ENCODE data around the gene ZNF148.
A peak's percentile ranks its signal among the peaks of the same experiment; 100 is the strongest.
"Not testable (repeated sequence)": the region's sequence is repeated elsewhere in the genome, so short reads cannot be mapped to it uniquely, and the experiment has no call there.

Gene ZNF148

DNA sequence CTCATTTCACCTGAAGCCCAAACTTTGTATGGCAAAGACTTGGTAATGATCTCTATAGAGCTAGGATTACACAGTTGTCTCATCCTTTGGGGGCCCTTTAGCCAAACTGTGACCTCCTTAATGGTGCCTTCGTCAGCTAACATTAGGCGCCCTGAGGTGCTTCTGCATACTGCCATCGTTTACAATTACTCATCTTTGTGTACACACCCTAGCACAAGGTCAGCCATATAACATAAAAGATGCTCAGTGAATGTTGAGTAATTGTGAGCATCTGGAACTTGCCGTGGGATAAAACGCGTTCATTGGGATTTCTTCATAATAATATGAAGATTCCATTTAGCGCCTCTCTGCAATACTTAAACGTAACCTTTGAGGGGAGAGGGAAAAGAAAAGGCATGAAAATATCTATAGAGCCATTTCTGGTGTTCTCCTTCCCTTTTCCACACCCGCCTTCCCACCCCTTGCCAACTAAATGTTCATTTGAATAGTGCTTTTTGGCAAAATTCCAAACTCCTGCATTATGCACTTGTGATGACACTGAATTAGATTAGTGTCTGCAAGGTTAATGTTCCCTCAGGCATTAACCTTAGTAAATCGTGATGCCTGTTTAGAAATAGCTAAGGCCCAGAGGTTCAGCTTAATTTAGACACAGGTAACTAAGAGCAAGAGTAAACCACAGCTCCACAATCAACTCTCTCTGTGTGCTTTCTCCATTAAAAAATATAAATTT lies 990 bp upstream of the ZNF148 start:
- DNase-seq: no peak

DNA sequence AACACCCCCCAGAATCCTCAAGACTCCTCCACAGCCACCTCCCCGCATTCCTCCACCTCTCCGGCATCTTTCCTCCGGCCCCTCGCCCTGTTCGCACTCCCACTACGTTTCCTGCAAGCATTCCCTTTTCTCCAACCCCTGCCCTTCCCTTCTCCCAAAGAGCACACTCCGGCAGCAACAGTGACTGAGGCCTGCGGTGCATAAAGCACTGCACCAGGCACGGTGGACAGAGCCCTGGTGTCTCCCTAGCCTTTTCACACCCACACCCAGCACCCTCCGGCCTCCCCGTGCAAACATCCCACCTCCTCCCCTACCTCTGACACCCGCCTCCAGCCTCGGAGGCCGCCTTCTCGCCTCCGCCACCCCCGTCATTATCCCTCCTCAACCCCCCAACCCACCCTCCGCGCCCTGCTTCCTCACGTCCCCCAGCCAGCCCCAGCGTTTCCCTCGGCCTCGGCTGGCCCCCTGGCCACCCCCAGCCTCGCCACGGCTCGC lies 577 bp downstream of the ZNF148 start:
- peak; percentile 66 for DNase-seq

DNA sequence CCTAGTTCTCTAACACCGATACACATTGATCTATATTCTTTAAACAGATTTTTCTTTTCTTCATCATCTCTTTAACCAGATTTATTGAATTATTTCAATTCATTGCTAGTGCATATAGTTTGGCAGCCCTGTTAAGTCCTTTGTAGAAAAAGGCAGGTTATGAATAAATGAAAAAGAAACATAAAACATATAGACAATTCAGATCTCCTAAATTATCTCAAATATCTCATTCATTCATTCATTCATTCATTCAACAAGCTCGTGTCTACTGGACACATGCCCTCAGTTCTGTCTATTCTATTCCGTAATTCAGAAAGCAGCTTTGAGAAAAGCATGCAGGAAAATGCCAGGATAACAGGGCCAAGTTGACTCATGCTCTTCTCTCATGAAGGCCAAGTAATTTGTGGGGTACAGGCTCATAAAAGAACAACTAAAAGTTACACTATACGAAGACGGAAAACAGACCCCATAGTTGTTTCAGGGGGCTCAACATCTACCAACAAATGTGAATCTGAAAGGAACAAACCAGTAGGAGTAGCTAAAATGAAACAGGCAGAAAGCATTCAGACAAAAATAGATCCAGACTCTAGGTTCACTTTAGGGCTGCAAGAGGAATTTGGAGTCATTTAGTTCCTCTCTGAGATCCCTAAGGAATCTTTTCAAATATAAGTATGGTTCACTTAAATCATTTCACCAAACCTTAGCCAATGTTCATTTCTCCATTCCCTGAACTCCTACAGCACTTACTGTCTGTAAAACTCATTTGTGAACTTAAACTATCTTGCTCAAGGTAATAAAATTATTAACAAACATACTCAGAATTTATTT lies 7.5 kb downstream of the ZNF148 start:
- DNase-seq: peak; percentile 18

DNA sequence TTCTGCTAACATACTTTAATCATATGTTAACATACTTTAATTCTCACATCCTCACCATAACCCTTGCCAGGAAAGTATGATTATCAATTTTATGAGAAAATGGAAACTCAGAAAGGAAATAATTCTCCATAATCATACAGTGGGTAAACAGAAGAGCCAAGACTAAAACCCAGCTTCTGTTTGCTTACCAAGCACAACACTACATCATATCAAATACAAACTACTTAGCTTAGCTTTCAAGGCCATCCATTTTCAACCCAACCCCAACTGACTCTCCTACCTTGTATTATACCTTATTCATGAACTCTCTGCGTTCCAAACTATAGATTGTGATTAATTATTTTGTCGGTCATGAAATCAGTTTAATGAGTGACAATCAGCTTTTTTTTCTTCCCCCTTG lies 9.0 kb downstream of the ZNF148 start:
- no peak for DNase-seq

DNA sequence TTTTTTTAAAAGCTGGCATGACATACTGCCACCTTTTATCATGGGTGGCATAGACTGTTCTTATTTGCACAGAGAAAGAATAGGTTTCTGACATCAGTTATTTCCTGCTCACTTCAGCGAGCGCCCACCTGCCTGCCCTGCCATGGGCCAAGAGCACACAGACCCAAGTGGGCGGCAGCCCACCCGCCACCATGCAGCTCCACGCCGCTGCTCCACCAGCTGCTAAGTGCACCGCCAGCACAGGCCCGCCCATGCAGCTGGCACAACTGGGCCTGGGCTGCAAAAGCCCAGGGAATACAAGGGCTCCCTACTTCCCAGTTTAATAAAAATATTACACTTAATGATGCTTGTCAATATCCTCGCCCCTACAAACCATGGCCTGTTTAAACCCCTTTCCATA lies 15.4 kb downstream of the ZNF148 start:
- no peak for DNase-seq

DNA sequence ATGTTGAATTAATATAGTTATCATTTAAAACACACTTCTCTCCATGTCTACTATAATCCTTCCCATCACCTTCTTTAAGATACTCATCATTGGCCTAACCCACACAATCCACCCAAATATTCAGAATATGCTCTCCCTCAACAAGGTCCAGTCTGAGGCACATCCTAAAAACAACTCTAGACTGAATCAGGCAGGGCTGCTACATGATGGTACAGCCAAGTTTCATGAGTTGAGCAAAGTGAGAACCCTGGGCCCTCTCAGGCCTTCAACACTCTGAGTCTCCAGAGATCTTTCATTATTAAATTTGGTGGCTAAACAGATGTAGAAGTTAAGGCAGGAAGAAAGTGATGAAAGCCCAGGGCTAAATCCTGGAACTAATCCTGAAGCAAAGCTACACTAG lies 16.2 kb downstream of the ZNF148 start:
- DNase-seq: no peak

DNA sequence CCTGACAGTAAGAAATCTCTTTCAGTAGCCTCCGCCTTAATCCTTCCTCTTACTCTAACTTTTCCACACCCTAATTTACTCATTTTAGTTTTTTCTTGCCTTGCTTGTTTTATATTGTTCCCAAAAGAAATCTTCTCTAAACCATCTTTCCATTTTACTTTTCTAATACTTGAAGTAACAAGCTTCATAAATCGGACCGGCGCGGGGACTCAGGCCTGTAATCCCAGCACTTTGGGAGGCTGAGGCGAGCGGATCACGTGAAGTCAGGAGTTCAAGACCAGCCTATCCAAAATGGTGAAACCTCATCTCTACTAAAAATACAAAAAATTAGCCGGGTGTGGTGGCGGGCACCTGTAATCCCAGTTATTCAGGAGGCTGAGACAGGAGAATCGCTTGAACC lies 17.3 kb downstream of the ZNF148 start:
- no peak for DNase-seq

DNA sequence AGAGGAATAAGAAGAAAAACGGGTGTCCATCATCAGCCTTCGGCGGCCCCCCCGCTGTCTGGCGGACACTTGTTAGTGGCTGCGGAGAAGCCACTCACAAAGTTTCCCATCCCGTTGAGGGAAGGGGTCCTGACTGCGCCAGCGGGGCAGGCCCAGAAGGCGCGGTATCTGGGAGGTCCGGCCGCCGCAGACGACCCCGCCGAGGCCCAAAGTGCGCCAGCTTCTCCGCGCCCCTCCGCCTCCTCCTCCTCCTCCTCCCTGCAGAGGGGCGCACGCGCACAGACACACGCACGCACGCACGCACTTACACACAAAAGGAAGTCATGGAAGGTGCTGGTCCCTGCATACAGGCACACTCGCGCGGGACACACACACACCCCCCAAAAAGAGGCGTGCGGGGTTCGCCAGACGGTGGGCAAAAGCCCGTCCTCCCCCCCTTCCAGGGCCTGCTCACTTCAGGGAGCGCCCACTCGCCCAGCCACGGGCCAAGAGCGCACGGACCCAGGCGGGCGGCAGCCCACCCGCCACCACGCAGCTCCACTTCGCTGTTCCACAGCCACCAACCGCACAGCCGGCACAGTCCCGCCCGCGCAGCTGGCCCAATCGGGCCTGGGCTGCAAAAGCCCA lies 18.0 kb downstream of the ZNF148 start:
- no peak for DNase-seq

DNA sequence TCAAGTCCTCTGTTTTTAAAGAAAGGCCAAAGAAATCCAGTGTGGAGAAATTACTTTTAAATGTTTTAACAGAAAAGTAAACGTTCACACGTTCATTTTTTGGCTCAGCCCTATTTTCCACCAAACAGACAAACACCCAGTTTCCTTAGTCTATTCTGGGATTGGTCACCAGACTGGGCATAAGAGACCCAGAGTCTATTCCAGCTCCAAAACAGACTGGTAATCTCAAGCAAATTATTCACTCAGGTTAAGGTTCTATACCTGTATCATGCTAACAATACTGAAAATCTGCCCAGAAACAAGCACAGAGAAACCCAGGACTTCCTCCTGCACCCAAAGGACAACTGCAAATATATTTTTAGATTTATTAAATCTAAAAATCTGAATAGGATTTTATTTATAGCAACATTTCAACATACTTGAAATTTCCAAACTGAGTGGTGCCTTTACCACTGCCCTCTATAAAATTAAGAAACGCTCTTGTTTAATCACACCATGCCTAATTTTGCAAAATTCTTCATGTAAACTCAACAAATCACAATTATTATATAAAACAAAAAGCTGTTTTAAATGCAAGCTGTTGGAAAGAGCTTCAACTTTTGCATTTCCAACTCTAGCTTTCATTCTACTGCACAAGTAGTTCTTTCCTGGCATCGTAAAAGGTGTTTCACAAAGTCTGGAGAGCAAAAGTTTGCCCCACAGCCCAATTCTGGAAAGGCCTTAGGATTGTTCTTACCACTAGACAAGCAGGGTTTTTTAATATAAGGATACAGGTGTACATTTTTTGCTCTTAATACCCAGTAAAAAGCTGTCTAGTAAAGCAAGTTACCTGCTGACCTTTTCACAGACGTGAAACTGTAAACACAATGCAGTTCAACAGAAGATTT lies 18.7 kb downstream of the ZNF148 start:
- no peak for DNase-seq

DNA sequence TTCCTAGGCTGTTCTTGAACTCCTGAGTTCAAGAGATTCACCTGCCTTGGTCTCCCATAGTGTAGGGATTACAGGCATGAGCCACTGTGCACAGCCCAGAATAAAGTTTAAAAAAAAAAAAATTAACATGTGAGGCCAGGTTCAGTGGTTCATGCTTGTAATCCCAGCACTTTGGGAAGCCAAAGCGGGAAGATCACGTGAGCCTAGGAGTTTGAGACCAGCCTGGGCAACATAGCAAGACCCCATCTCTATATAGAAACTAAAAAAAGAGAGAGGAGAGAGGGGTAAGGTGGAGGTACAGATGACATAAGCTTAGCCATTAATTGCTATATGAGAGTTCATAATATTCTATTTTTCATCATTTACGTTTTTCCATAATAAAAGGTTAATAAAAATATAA lies 21.5 kb downstream of the ZNF148 start:
- DNase-seq: no peak

DNA sequence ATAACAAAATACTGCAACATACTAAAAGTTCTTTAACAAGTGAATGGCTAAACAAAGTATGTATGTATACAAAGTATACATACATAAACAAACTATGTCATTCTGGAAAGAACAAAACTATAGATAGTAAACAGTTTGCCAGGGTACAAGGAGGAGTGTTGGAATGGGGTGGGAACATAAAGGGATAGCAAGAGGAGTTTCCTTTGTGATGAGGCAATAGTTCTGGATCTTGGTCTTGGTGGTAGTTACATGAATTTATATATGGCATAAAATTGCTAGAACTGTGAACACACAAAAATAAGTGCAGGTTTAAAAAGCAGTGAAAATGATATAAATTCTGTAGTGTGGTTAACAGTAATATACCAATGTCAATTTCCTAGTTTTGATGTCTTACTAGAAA lies 22.0 kb downstream of the ZNF148 start:
- no peak for DNase-seq

DNA sequence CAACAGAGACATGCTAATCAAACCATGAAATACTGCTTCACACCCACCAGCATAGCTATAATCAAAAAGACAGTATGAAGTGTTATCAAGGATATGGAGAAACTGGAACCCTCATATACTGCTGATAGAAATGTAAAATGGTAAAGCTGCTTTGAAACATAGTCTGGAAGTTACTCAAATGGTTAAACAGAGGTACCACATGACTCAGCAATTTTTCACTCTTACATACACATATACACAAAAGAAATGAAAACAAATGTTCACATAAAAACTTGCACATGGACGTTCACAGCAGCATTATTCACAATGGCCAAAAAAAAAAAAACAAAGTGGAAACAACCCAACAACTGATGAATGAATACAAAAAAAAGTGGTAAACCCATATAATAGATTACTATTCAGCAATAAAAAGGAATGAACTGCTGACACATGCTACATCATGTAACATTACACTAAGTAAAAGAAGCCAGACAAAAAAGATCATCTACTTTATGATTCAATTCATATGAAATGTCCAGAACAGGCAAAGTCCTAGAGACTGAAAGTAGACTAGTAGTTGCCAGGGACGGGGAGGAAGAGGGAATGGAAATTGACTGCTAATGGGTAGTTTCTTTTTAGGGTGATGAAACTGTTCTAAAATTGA lies 23.2 kb downstream of the ZNF148 start:
- no peak for DNase-seq

DNA sequence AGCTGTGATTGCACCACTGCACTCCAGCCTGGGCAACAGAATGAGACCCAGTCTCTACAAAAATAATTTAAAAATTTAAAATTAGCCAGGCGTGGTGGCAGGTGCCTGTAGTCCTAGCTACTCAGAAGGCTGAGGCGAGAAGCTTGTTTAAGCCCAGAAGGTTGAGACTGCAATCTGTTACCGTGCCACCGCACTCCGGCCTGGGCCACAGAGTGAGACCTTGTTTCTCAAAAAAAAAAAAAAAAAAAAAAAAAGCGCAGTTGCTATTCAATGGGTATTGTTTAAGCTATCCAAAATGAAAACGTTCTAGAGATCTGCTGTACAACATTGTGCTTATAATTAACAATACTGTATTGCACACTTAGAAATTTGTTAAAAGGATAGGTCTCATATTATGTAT lies 24.0 kb downstream of the ZNF148 start:
- no peak for DNase-seq

DNA sequence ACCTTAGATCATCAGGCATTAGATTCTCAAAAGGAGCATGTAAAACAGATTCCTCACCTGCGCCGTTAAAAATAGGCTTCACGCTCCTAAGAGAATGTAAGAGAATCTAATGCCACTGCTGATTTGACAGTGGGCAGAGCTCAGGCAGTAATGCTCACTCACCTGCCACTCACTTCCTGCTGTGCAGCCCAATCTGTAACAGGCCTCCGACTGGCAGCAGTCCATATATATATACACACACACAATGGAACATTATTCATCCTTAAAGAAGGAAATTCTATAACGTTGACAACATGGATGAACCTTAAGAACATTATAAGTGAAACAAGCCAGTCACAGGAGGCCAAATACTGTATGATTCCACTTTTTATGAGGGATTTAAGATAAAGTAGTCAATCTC lies 24.5 kb downstream of the ZNF148 start:
- DNase-seq: no peak

DNA sequence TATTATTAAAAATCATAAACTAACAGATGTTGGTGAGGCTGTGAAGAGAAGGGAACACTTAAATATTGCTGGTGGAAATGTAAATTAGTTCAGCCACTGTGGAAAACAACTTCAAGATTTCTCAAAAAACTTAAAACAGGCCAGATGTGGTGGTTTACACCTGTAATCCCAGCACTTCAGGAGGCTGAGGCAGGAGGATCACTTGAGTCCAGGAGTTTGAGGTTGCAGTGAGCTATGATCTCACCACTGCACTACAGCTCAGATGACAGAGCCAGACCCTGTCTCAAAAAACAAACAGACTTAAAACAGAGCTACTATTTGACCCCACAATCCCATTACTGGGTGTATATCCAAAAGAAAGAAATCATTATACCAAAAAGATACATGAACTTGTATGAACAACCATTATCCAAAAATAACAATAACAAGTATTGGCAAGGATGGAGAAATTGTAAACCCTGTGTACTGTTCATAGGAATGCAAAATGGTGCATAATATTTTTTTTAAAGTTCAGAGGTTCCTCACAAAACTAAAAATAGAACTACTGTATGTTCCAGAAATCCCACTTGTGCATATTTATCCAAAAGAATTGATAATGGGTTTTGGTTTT lies 25.5 kb downstream of the ZNF148 start:
- DNase-seq: no peak

DNA sequence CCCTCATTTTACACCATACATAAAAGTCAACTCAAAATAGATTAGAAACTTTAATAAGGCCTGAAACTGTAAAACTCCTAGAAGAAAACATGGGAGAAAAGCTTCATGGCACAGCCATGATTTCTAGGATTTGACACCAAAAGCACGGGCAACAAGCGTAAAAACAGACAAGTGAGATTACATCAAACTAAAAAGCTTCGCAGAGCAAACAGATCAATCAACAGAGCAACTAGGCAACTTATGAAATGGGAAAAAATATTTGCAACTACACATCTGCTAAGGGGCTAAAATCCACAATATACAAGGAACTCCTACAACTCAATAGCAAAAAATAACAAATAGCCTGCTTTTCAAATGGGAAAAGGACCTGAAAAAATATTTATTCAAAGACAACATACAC lies 26.1 kb downstream of the ZNF148 start:
- no peak for DNase-seq

DNA sequence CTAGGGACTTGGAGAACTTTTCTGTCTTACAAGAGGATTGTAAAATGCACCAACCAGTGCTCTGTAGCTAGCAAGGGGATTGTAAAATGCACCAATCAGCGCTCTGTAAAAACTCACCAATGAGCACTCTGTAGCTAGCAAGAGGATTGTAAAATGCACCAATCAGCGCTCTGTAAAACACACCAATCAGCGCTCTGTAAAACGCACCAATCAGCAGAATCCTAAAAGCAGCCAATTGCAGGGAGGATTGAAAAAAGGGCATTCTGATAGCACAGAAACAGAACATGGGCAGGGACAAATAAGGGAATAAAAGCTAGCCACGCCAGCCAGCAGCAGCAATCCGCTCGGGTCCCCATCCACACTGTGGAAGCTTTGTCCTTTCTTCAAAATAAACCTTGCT lies 31.8 kb downstream of the ZNF148 start:
- not testable (repeated sequence) for DNase-seq

DNA sequence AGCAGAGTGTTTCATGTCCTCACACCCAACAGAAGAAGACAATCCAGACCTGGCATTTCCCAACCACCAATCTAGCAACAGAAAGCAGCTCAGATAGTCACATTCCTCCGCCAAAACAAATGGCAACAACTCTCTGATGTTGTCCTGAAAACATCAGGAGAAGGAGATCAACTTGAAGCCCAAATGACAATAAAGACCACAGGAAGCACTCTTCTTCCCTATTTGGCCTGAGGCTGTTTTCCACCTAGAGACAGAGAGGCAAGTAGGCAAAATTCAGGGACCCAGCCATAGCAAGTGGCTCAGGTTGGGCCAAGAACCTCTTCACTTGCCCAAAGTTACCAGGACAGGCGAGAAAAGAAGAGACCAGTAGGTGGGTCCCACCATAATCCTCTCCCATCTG lies 35.0 kb downstream of the ZNF148 start:
- DNase-seq: no peak

DNA sequence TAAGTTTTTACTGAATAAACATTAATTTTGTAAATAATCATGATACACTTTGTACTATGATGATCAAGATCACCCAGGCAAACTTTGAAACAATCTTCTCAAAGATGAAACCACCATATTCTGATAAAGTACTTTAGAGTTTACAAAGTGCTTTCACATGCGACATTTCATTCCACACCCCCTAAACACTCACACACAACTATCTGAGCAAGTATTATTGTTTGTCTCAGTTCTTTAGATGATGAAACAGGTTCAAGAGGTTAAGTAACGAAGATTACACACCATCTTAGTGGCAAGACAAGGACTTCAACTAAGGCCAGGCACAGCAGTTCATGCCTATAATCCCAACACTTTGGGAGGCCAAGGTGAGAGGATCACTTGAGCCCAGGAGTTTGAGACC lies 37.6 kb downstream of the ZNF148 start:
- DNase-seq: no peak

DNA sequence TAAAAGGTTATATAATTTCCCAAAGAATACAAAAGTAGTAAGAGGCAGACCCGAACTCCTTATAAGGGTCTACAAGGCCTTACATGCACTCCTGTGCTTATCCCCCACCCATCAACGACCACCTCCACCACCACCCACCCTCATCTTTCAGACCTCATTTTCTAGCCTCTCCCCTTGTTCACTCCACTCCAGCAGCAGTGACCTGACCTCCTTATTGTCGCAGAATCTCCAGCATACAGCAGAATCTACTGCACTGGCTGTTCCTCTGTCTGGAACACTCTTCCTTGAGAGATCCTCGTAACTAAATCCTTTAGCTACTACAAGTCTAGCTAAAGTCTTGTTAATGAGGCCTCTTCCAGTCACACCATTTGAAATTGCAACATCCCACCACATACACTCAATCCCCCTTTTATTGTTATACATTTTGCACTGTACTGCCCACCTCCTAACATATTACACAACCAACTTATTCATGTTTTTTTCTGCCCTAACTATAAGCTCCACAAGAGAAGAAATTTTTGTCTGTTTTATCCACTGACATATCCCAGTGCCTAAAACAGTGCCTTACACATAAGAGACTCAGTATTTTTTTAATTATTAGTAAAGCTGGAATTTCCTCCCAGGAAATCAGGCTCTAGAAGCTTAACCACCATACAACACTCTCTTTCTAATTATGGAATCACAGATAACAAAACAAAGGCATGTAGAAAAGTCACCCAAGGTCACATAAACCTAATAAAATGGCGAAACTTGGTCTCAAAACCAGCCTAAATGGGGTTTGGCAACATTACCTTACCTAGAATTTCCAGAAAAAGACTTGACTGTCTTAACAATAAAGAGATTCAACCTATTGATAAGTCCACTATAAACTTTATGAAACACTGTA lies 40.2 kb downstream of the ZNF148 start:
- no peak for DNase-seq

DNA sequence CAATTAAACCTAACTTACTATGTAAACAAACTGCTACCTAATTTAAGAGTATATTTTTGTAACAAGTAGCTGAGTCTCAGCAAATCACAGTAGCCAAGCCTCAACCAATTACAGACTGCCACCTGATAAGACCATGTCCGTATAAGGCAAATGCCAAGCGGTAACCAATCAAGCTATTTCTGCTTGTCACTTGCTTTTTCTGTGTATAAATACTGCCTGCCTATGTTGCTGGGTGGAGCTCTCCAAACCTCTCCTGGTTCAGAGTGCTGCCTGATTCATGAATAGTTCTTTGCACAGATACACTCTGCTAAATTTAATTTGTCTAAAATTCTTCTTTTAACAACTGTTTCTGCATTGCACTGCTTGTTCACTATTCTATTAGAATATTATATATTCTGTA lies 42.6 kb downstream of the ZNF148 start:
- DNase-seq: no peak

Data from NCI-H226 (cell line).